Cerebellar cortex (tissue), 1 donor: ENCODE measurements around the gene MYF5.

ENCODE experiments used
- DNase-seq: peaks from one replicate; pipeline ENCODE4 v3.0.0-alpha.2; 2015; ENCODE audit warnings: low spot score

MYF5 gene

DNA sequence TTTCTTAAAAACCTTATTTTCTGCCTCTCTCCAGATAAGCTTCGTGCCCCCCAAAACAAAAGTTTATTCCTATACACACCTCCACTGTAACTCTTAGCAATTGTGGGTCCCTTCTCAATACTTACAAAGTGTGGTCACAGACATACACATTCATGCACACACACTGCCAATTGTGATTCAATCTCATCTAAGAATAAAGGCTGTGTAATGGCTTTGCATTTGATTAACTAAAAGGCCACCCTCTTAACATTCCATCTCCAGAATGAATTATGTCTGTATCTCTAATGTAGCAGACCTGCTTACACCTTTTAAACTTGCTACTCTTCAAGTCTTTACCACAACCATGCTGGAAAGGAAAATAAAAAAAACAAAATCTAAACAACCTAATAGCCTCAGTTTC, 49.5 kb downstream of the MYF5 start:
- no peak for DNase-seq

- no peak for DNase-seq
These were observed 50.2 kb downstream of the MYF5 start for GRCh38 chr12:80766897-80767296.
